Measurements from ENCODE around the gene NUFIP2. TPM values are rescaled to one million over a fixed set of nuclear protein-coding genes. Genes with fewer than 3 reads are reported as not detected.

Gene NUFIP2
- total RNA-seq, 1 experiment from 2014 or later, result 93.1 TPM

GRCh38 chr17:29240968-29241963 lies 52.7 kb downstream of the NUFIP2 start:
- Mint-ChIP-seq H3K4me1 (peaks cover 27% of the 10 kb centered on the region), H3K9me3 (no peaks in the 10 kb centered on the region), H3K4me3 (no peak overlapping the region), H3K27ac (peak overlapping the region; percentile 35; the same call in 1 of the 2 replicates), H3K27me3 (ENCODE audit: low read depth) (no peaks in the 10 kb centered on the region), H3K36me3 (no peaks in the 10 kb centered on the region)
- ATAC-seq, result peak; percentile 79
- peak; percentile 24 for DNase-seq (ENCODE audit: low spot score)
- CTCF ChIA-PET, result interaction anchor here (0.7 to 4.9 kb wide), 12 partner anchors 10 to 376 kb away, joined by 3 to 41 read pairs (median 6); partner anchors contain the start of gene MYO18A
- TF ChIP-seq ZNF232 (CRISPR knock-in tag; IDR thresholded peaks at IDR 0.05) (no peak), ZNF219 (CRISPR knock-in tag; IDR thresholded peaks at IDR 0.05; ENCODE audit: borderline replicate concordance) (no peak), ESRRA (CRISPR knock-in tag; IDR thresholded peaks at IDR 0.05; ENCODE audit: borderline replicate concordance) (no peak), ELF4 (CRISPR knock-in tag; IDR thresholded peaks at IDR 0.05; ENCODE audit: low read depth) (no peak), FOXK1 (CRISPR knock-in tag; IDR thresholded peaks at IDR 0.05) (no peak), CTCF (IDR thresholded peaks at IDR 0.05) (no peak), PRDM15 (CRISPR knock-in tag; IDR thresholded peaks at IDR 0.05) (no peak), NFYB (CRISPR knock-in tag; conservative IDR thresholded peaks at IDR 0.05; ENCODE audit: low read depth) (no peak), ZNF416 (CRISPR knock-in tag; IDR thresholded peaks at IDR 0.05) (no peak), RORB (CRISPR knock-in tag; IDR thresholded peaks at IDR 0.05) (no peak)
- TF ChIP-seq, protein P1, sequence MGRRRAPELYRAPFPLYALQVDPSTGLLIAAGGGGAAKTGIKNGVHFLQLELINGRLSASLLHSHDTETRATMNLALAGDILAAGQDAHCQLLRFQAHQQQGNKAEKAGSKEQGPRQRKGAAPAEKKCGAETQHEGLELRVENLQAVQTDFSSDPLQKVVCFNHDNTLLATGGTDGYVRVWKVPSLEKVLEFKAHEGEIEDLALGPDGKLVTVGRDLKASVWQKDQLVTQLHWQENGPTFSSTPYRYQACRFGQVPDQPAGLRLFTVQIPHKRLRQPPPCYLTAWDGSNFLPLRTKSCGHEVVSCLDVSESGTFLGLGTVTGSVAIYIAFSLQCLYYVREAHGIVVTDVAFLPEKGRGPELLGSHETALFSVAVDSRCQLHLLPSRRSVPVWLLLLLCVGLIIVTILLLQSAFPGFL (CRISPR knock-in tag; IDR thresholded peaks at IDR 0.05; ENCODE audit: borderline replicate concordance), result no peak
- TF ChIP-seq, protein P2, sequence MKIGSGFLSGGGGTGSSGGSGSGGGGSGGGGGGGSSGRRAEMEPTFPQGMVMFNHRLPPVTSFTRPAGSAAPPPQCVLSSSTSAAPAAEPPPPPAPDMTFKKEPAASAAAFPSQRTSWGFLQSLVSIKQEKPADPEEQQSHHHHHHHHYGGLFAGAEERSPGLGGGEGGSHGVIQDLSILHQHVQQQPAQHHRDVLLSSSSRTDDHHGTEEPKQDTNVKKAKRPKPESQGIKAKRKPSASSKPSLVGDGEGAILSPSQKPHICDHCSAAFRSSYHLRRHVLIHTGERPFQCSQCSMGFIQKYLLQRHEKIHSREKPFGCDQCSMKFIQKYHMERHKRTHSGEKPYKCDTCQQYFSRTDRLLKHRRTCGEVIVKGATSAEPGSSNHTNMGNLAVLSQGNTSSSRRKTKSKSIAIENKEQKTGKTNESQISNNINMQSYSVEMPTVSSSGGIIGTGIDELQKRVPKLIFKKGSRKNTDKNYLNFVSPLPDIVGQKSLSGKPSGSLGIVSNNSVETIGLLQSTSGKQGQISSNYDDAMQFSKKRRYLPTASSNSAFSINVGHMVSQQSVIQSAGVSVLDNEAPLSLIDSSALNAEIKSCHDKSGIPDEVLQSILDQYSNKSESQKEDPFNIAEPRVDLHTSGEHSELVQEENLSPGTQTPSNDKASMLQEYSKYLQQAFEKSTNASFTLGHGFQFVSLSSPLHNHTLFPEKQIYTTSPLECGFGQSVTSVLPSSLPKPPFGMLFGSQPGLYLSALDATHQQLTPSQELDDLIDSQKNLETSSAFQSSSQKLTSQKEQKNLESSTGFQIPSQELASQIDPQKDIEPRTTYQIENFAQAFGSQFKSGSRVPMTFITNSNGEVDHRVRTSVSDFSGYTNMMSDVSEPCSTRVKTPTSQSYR (CRISPR knock-in tag; IDR thresholded peaks at IDR 0.05), result no peak
- TF ChIP-seq, protein P3, sequence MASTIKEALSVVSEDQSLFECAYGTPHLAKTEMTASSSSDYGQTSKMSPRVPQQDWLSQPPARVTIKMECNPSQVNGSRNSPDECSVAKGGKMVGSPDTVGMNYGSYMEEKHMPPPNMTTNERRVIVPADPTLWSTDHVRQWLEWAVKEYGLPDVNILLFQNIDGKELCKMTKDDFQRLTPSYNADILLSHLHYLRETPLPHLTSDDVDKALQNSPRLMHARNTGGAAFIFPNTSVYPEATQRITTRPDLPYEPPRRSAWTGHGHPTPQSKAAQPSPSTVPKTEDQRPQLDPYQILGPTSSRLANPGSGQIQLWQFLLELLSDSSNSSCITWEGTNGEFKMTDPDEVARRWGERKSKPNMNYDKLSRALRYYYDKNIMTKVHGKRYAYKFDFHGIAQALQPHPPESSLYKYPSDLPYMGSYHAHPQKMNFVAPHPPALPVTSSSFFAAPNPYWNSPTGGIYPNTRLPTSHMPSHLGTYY (CRISPR knock-in tag; IDR thresholded peaks at IDR 0.05), result no peak
- TF ChIP-seq, protein P4, sequence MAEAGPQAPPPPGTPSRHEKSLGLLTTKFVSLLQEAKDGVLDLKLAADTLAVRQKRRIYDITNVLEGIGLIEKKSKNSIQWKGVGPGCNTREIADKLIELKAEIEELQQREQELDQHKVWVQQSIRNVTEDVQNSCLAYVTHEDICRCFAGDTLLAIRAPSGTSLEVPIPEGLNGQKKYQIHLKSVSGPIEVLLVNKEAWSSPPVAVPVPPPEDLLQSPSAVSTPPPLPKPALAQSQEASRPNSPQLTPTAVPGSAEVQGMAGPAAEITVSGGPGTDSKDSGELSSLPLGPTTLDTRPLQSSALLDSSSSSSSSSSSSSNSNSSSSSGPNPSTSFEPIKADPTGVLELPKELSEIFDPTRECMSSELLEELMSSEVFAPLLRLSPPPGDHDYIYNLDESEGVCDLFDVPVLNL (CRISPR knock-in tag; IDR thresholded peaks at IDR 0.05; ENCODE audit: borderline replicate concordance, low read depth), result no peak
- TF ChIP-seq, protein P5, sequence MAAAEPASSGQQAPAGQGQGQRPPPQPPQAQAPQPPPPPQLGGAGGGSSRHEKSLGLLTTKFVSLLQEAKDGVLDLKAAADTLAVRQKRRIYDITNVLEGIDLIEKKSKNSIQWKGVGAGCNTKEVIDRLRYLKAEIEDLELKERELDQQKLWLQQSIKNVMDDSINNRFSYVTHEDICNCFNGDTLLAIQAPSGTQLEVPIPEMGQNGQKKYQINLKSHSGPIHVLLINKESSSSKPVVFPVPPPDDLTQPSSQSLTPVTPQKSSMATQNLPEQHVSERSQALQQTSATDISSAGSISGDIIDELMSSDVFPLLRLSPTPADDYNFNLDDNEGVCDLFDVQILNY (CRISPR knock-in tag; IDR thresholded peaks at IDR 0.05), result no peak
- POLR2A ChIA-PET, result no interaction called here

Measured in WTC11 (cell line).